Measurements from ENCODE around the gene TDRD15.

The TDRD15 gene

GRCh38 chr2:21183306-21183705 lies 59.5 kb downstream of the TDRD15 start:
- WGBS, 2 donors (ENCODE audit: extremely low coverage in 2 of 2, insufficient read length in 2 of 2, insufficient replicate concordance in 1 of 2) = no CpG with 5 or more reads among the region's 4 CpGs
- no peaks in the 10 kb centered on the region for H3K9me3 ChIP-seq (replicated peaks in 1 of 2; ENCODE audit: control insufficient read depth in 2 of 2, insufficient read depth in 1 of 2, low read depth in 1 of 2, low read length in 2 of 2)

DNA sequence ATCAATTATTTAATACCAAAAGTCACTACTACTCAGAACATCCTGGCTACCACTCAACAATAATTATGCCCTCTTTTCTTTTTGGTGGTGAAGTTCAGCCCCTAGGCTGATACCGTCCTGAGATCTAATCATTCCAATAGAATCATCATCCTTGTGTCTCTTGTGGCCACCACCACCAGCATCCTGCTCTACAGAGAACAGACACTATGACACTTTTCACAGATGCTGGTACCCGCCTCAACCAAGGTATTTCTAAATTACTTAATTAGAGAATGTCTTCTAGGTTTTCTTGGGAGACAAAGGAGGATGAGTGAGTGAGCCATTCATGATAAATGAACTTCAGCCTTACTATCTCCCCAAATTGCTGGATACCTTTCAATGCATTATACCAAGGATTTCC lies 60.0 kb downstream of the TDRD15 start:
- no peaks in the 10 kb centered on the region for H3K9me3 ChIP-seq (replicated peaks in 1 of 2; ENCODE audit: control insufficient read depth in 2 of 2, insufficient read depth in 1 of 2, low read depth in 1 of 2, low read length in 2 of 2)
- no peak overlapping the region for H2AFZ ChIP-seq (ENCODE audit: low read length)
- no peaks in the 10 kb centered on the region for H3K36me3 ChIP-seq (replicated peaks in 1 of 2; ENCODE audit: control insufficient read depth in 2 of 2, insufficient read depth in 2 of 2, low read length in 2 of 2)
- H2AK5ac ChIP-seq (ENCODE audit: low read depth, low read length) = no peak overlapping the region
- no peak overlapping the region for H3K4me2 ChIP-seq (ENCODE audit: insufficient read depth, low read length, poor library complexity, severe bottlenecking)
- no peak overlapping the region for H3K4me3 ChIP-seq (ENCODE audit: low read length in 2 of 2)
- no peaks in the 10 kb centered on the region for H3K27me3 ChIP-seq (ENCODE audit: control insufficient read depth in 3 of 3, insufficient read depth in 3 of 3, low read depth in 1 of 3, low read length in 3 of 3)
- no peak overlapping the region for H3K18ac ChIP-seq (ENCODE audit: low read length)
- H4K91ac ChIP-seq (ENCODE audit: low read depth, low read length, poor library complexity) = no peak overlapping the region
- no peak overlapping the region for H2BK15ac ChIP-seq (ENCODE audit: low read length)
- no peak overlapping the region for H2BK120ac ChIP-seq (ENCODE audit: low read depth, low read length)
- no peaks in the 10 kb centered on the region for H3K4me1 ChIP-seq (ENCODE audit: control insufficient read depth in 2 of 2, insufficient read depth in 1 of 2, low read depth in 1 of 2, low read length in 2 of 2)
- no peak overlapping the region for H3K23ac ChIP-seq (ENCODE audit: low read depth, low read length, poor library complexity)
- no peak overlapping the region for H3K27ac ChIP-seq (replicated peaks; ENCODE audit: low read length)
- H2BK5ac ChIP-seq (ENCODE audit: low read length) = no peak overlapping the region
- H3K14ac ChIP-seq (ENCODE audit: low read length) = no peak overlapping the region
- H4K8ac ChIP-seq (ENCODE audit: low read depth, low read length) = no peak overlapping the region
- H2BK12ac ChIP-seq (ENCODE audit: low read length) = no peak overlapping the region
- H3K79me1 ChIP-seq (ENCODE audit: low read depth, low read length) = no peaks in the 10 kb centered on the region
- no peak for DNase-seq (ENCODE audit: low spot score)
- H3K9ac ChIP-seq (ENCODE audit: low read depth, low read length, poor library complexity) = no peak overlapping the region
- WGBS, 2 donors (ENCODE audit: extremely low coverage in 2 of 2, insufficient read length in 2 of 2, insufficient replicate concordance in 1 of 2) = no CpG with 5 or more reads among the region's 2 CpGs
- H3K4ac ChIP-seq (ENCODE audit: low read length) = no peak overlapping the region

More at GRCh38 chr2:21183306-21183705, 59.5 kb downstream of the TDRD15 start:
- Histone ChIP-seq H3K18ac (ENCODE audit: low read length) (no peak overlapping the region), H4K91ac (ENCODE audit: low read depth, low read length, poor library complexity) (no peak overlapping the region), H4K8ac (ENCODE audit: low read depth, low read length) (no peak overlapping the region), H3K27me3 (ENCODE audit: control insufficient read depth in 3 of 3, insufficient read depth in 3 of 3, low read depth in 1 of 3, low read length in 3 of 3) (no peaks in the 10 kb centered on the region), H2BK15ac (ENCODE audit: low read length) (no peak overlapping the region), H3K4ac (ENCODE audit: low read length) (no peak overlapping the region), H3K27ac (replicated peaks; ENCODE audit: low read length) (no peak overlapping the region), H2BK120ac (ENCODE audit: low read depth, low read length) (no peak overlapping the region), H3K36me3 (replicated peaks in 1 of 2; ENCODE audit: control insufficient read depth in 2 of 2, insufficient read depth in 2 of 2, low read length in 2 of 2) (no peaks in the 10 kb centered on the region), H3K14ac (ENCODE audit: low read length) (no peak overlapping the region), H2BK12ac (ENCODE audit: low read length) (no peak overlapping the region), H3K9ac (ENCODE audit: low read depth, low read length, poor library complexity) (no peak overlapping the region), H3K23ac (ENCODE audit: low read depth, low read length, poor library complexity) (no peak overlapping the region), H3K4me2 (ENCODE audit: insufficient read depth, low read length, poor library complexity, severe bottlenecking) (no peak overlapping the region), H2AFZ (ENCODE audit: low read length) (no peak overlapping the region), H3K4me1 (ENCODE audit: control insufficient read depth in 2 of 2, insufficient read depth in 1 of 2, low read depth in 1 of 2, low read length in 2 of 2) (no peaks in the 10 kb centered on the region), H2BK5ac (ENCODE audit: low read length) (no peak overlapping the region), H2AK5ac (ENCODE audit: low read depth, low read length) (no peak overlapping the region), H3K4me3 (ENCODE audit: low read length in 2 of 2) (no peak overlapping the region), H3K79me1 (ENCODE audit: low read depth, low read length) (no peaks in the 10 kb centered on the region)
- no peak for DNase-seq (ENCODE audit: low spot score)

GRCh38 chr2:21191535-21191934 lies 67.8 kb downstream of the TDRD15 start:
- no peaks in the 10 kb centered on the region for H3K27me3 ChIP-seq (ENCODE audit: control insufficient read depth in 3 of 3, insufficient read depth in 3 of 3, low read depth in 1 of 3, low read length in 3 of 3)
- DNase-seq (ENCODE audit: low spot score) = no peak
- H4K8ac ChIP-seq (ENCODE audit: low read depth, low read length) = no peak overlapping the region

More at GRCh38 chr2:21191535-21191934, 67.8 kb downstream of the TDRD15 start:
- no peaks in the 10 kb centered on the region for H3K79me1 ChIP-seq (ENCODE audit: low read depth, low read length)
- H3K4me1 ChIP-seq (ENCODE audit: control insufficient read depth in 2 of 2, insufficient read depth in 1 of 2, low read depth in 1 of 2, low read length in 2 of 2) = peaks cover 0 to 2% of the 10 kb centered on the region in 2 donors
- no peak overlapping the region for H3K18ac ChIP-seq (ENCODE audit: low read length)
- H4K91ac ChIP-seq (ENCODE audit: low read depth, low read length, poor library complexity) = no peak overlapping the region
- no peaks in the 10 kb centered on the region for H3K36me3 ChIP-seq (replicated peaks in 1 of 2; ENCODE audit: control insufficient read depth in 2 of 2, insufficient read depth in 2 of 2, low read length in 2 of 2)
- H2BK5ac ChIP-seq (ENCODE audit: low read length) = no peak overlapping the region
- no CpG with 5 or more reads among the region's 2 CpGs for WGBS, 2 donors (ENCODE audit: extremely low coverage in 2 of 2, insufficient read length in 2 of 2, insufficient replicate concordance in 1 of 2)
- no peak overlapping the region for H3K4me2 ChIP-seq (ENCODE audit: insufficient read depth, low read length, poor library complexity, severe bottlenecking)
- H3K9me3 ChIP-seq (replicated peaks in 1 of 2; ENCODE audit: control insufficient read depth in 2 of 2, insufficient read depth in 1 of 2, low read depth in 1 of 2, low read length in 2 of 2) = no peaks in the 10 kb centered on the region
- H3K4me3 ChIP-seq (ENCODE audit: low read length in 2 of 2) = no peak overlapping the region
- H3K4ac ChIP-seq (ENCODE audit: low read length) = no peak overlapping the region
- no peak overlapping the region for H2AK5ac ChIP-seq (ENCODE audit: low read depth, low read length)
- H2AFZ ChIP-seq (ENCODE audit: low read length) = no peak overlapping the region
- no peak overlapping the region for H2BK12ac ChIP-seq (ENCODE audit: low read length)
- no peak overlapping the region for H3K14ac ChIP-seq (ENCODE audit: low read length)
- H2BK120ac ChIP-seq (ENCODE audit: low read depth, low read length) = no peak overlapping the region
- no peak overlapping the region for H2BK15ac ChIP-seq (ENCODE audit: low read length)
- H3K27ac ChIP-seq (replicated peaks; ENCODE audit: low read length) = no peak overlapping the region
- no peak overlapping the region for H3K23ac ChIP-seq (ENCODE audit: low read depth, low read length, poor library complexity)
- H3K9ac ChIP-seq (ENCODE audit: low read depth, low read length, poor library complexity) = no peak overlapping the region

Measured in neuronal stem cell (in vitro differentiated cells).